DMS153 (cell line): ENCODE results near the gene CYB561.

ENCODE experiments used
- DNase-seq: peaks from one replicate; lab custom pipeline; 2025; lab: John Stamatoyannopoulos, UW

CYB561 gene

GRCh38 chr17:63412234-63412633 is 33.9 kb downstream of the CYB561 start:
- DNase-seq, result no peak

GRCh38 chr17:63407741-63408330 is 38.3 kb downstream of the CYB561 start:
- no peak for DNase-seq

GRCh38 chr17:63406689-63407330 is 39.3 kb downstream of the CYB561 start:
- peak; percentile 73 for DNase-seq

GRCh38 chr17:63405741-63406261 is 40.3 kb downstream of the CYB561 start:
- DNase-seq, result peak; percentile 6

GRCh38 chr17:63405020-63405419 is 41.1 kb downstream of the CYB561 start:
- no peak for DNase-seq

- no peak for DNase-seq
These were observed 43.5 kb downstream of the CYB561 start for GRCh38 chr17:63402431-63403212.

GRCh38 chr17:63399856-63400255 is 46.2 kb downstream of the CYB561 start:
- DNase-seq, result no peak

GRCh38 chr17:63399316-63399715 is 46.8 kb downstream of the CYB561 start:
- peak; percentile 15 for DNase-seq

- no peak for DNase-seq
These were observed 47.4 kb downstream of the CYB561 start for GRCh38 chr17:63398680-63399079.

- no peak for DNase-seq
These were observed 50.9 kb downstream of the CYB561 start for GRCh38 chr17:63395075-63395805.

GRCh38 chr17:63390090-63390489 is 56.0 kb downstream of the CYB561 start:
- DNase-seq, result no peak

GRCh38 chr17:63387656-63388340 is 58.3 kb downstream of the CYB561 start:
- no peak for DNase-seq

GRCh38 chr17:63382826-63383225 is 63.3 kb downstream of the CYB561 start:
- no peak for DNase-seq
